Ishikawa (cell line): ENCODE results near the gene RBKS.

ENCODE experiments used
- CEBPB ChIP-seq: IDR thresholded peaks from 2 replicates; pipeline ENCODE4 v1.6.1; 2012
- CREB1 ChIP-seq: IDR thresholded peaks from 2 replicates; pipeline ENCODE4 v1.6.1; 2012; ENCODE audit warnings: low read depth
- EGR1 ChIP-seq: IDR thresholded peaks from 2 replicates; pipeline ENCODE4 v1.6.1; 2012
- EP300 ChIP-seq: IDR thresholded peaks from 2 replicates; pipeline ENCODE4 v1.6.1; 2012; ENCODE audit warnings: borderline replicate concordance
- FOXM1 ChIP-seq: IDR thresholded peaks from 2 replicates; pipeline ENCODE4 v1.6.1; 2012; ENCODE audit warnings: low read depth, borderline replicate concordance
- MAX ChIP-seq: IDR thresholded peaks from 2 replicates; pipeline ENCODE4 v1.6.1; 2012
- NFIC ChIP-seq: IDR thresholded peaks from 2 replicates; pipeline ENCODE4 v1.6.1; 2012
- RAD21 ChIP-seq: IDR thresholded peaks from 2 replicates; pipeline ENCODE4 v1.6.1; 2012; ENCODE audit warnings: low read depth
- TAF1 ChIP-seq: IDR thresholded peaks from 2 replicates; pipeline ENCODE4 v1.6.1; 2012; ENCODE audit warnings: low read depth, mild to moderate bottlenecking
- TCF12 ChIP-seq: IDR thresholded peaks from 2 replicates; pipeline ENCODE4 v1.6.1; 2012; ENCODE audit warnings: low read depth
- TEAD4 ChIP-seq: IDR thresholded peaks from 2 replicates; pipeline ENCODE4 v1.6.1; 2012
- YY1 ChIP-seq: IDR thresholded peaks from 2 replicates; pipeline ENCODE4 v1.6.1; 2012; ENCODE audit warnings: low read depth
- ZBTB7A ChIP-seq: IDR thresholded peaks from 2 replicates; pipeline ENCODE4 v1.6.1; 2012; ENCODE audit warnings: low read depth
- TF ChIP-seq, protein P1 (sequence below): IDR thresholded peaks from 2 replicates; pipeline ENCODE4 v1.6.1; 2012; ENCODE audit warnings: low read depth, mild to moderate bottlenecking
- TF ChIP-seq, protein P2 (sequence below): IDR thresholded peaks from 2 replicates; pipeline ENCODE4 v1.6.1; 2012

RBKS gene

DNA sequence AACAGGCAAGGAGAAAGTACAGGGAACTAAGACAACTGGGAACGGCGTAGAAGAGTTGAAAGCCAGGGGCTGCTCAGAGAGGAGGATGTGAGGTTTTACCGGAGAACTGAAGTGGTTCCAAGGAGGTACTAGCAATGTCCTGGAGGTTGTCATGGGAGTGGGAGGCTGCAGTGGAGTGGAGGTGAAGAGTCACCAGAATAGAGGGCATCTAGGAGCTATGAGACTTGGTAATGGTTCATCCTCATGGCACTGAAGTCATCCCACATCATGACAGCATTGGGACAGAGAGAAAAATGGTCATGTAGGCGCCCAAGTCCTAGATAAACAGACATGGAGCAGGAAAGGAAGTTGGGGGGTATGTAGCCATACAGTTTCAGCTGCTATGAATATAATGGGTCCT is 92.3 kb downstream of the RBKS start:
- TF ChIP-seq, protein P1, sequence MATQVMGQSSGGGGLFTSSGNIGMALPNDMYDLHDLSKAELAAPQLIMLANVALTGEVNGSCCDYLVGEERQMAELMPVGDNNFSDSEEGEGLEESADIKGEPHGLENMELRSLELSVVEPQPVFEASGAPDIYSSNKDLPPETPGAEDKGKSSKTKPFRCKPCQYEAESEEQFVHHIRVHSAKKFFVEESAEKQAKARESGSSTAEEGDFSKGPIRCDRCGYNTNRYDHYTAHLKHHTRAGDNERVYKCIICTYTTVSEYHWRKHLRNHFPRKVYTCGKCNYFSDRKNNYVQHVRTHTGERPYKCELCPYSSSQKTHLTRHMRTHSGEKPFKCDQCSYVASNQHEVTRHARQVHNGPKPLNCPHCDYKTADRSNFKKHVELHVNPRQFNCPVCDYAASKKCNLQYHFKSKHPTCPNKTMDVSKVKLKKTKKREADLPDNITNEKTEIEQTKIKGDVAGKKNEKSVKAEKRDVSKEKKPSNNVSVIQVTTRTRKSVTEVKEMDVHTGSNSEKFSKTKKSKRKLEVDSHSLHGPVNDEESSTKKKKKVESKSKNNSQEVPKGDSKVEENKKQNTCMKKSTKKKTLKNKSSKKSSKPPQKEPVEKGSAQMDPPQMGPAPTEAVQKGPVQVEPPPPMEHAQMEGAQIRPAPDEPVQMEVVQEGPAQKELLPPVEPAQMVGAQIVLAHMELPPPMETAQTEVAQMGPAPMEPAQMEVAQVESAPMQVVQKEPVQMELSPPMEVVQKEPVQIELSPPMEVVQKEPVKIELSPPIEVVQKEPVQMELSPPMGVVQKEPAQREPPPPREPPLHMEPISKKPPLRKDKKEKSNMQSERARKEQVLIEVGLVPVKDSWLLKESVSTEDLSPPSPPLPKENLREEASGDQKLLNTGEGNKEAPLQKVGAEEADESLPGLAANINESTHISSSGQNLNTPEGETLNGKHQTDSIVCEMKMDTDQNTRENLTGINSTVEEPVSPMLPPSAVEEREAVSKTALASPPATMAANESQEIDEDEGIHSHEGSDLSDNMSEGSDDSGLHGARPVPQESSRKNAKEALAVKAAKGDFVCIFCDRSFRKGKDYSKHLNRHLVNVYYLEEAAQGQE = no peak
- TF ChIP-seq TCF12 (no peak), FOXM1 (no peak), EP300 (no peak), NFIC (no peak), ZBTB7A (no peak), CREB1 (no peak), EGR1 (no peak), TAF1 (no peak), RAD21 (no peak), TEAD4 (no peak), YY1 (no peak), MAX (no peak), CEBPB (no peak)
- TF ChIP-seq, protein P2, sequence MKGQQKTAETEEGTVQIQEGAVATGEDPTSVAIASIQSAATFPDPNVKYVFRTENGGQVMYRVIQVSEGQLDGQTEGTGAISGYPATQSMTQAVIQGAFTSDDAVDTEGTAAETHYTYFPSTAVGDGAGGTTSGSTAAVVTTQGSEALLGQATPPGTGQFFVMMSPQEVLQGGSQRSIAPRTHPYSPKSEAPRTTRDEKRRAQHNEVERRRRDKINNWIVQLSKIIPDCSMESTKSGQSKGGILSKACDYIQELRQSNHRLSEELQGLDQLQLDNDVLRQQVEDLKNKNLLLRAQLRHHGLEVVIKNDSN = no peak

DNA sequence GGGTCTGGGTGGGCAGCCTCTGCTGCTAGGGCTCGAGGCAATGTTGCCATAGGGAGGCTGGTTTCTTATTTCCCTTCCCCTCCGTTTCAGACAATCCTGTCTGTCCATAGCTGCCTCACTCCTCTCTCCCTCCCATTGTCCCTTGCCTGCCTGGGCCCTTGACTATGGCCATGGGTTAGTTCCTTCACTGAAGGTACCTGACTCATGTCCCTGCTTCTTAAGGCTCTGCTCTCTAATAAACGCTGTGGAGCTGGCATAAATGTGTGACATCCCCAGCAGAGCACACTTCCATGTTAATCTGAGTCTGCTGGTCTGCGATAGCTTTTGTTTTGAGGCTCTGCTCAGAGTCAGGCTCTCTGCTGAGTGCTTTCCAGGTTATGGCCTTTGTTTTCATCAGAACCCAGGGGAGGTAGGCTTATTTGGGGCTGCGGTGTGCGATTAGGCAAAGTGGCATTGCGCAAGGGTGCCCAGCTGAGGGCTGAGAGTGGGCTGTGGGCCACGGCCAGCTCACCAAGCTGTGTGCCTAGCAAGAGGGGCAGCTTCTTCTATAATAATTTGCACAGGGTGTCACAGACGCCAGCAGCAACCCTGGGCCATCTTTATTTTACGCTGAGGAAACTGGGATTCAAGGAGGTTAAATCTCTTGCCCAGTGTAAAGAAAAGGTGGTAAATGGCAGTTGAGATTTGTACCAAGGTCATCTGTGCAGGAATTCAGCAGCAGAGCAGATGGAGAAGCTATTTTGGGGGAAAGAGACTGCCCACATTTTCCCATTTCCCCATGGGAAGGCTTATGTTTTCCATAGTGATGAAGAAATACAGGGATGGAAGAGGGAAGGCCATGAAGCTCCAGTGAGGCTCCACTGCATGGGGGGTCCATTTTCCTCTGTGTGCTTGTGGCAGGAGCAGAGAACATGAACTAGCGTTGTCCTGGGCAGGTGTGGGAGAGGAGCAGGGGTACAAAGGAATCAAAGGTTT is 93.1 kb downstream of the RBKS start:
- TF ChIP-seq ZBTB7A (no peak), CEBPB (peak; percentile 50)

- TF ChIP-seq RAD21 = no peak
- TF ChIP-seq CEBPB = no peak
- TF ChIP-seq TEAD4 = no peak
- no peak for TF ChIP-seq TAF1
- no peak for TF ChIP-seq ZBTB7A
- TF ChIP-seq TCF12 = no peak
- no peak for TF ChIP-seq CREB1
- TF ChIP-seq, protein P2 = no peak
- no peak for TF ChIP-seq NFIC
- no peak for TF ChIP-seq EGR1
- TF ChIP-seq MAX = no peak
- TF ChIP-seq, protein P1 = no peak
- no peak for TF ChIP-seq FOXM1
- TF ChIP-seq YY1 = no peak
Observed at GRCh38 chr2:27795868-27796277, 94.3 kb downstream of the RBKS start.

- no peak for TF ChIP-seq CREB1
Observed at GRCh38 chr2:27795093-27795834, 94.9 kb downstream of the RBKS start.

DNA sequence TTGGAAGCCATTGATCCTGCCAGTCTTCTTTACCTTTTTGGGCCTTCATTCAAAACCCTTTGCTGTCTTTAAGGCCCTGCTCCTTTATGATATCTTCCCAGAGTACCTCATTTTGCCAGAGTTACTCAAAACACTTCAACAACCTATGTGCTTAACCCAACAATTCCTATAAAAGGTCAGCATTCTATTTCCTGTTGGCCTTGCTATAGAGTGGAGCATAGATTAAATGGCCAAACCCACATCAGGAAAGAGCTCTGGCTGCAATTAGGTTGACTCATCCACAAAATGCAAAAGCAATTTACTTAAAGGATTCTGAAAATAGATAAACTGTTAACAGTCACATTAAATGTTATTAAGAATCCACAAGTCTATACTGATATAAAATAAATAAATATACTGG is 97.4 kb downstream of the RBKS start:
- TF ChIP-seq RAD21 (no peak), ZBTB7A (no peak), TEAD4 (no peak), FOXM1 (no peak), TCF12 (no peak), CEBPB (no peak), YY1 (no peak), NFIC (no peak), EGR1 (no peak), EP300 (no peak), CREB1 (no peak), MAX (no peak), TAF1 (no peak)
- TF ChIP-seq, protein P2 = no peak
- TF ChIP-seq, protein P1 = no peak
